GM23338 (cell line): Measurements from ENCODE around the gene AGAP1.

Source experiments
- CREB1 ChIP-seq: fragments of 250-450 bp; sonication (Bioruptor Pico); IDR thresholded peaks from 2 replicates; pipeline ENCODE4 v1.5.0; 2020; ENCODE audit warnings: low read depth, mild to moderate bottlenecking, moderate library complexity
- CTCF ChIP-seq, 2 experiments: fragments of 200-600 bp in 1 of 2; sonication (generic) in 1 of 2; conservative IDR thresholded peaks; 2 replicates each; pipeline versions ENCODE4 v1.5.1 to v1.6.1; 2016 to 2017; ENCODE audit warnings: antibody characterized with exemption in 2 of 2, low read depth in 2 of 2, mild to moderate bottlenecking in 2 of 2, moderate library complexity in 1 of 2
- ETS1 ChIP-seq: IDR thresholded peaks from 2 replicates; pipeline ENCODE4 v1.6.1; 2016; ENCODE audit warnings: antibody characterized with exemption
- EZH2 ChIP-seq: fragments of 200-600 bp; sonication (generic); IDR thresholded peaks from one replicate; pipeline ENCODE4 v1.8.0; 2017; ENCODE audit warnings: antibody characterized with exemption, mild to moderate bottlenecking, low read depth; ENCODE audit not compliant: unreplicated experiment
- EZH2phosphoT487 ChIP-seq: fragments of 200-600 bp; sonication (generic); IDR thresholded peaks from one replicate; pipeline ENCODE4 v1.8.1; 2018; ENCODE audit warnings: antibody characterized with exemption; ENCODE audit not compliant: unreplicated experiment
- JUNB ChIP-seq: IDR thresholded peaks from one replicate; pipeline ENCODE4 v1.6.1; 2016; ENCODE audit warnings: antibody characterized with exemption; ENCODE audit not compliant: unreplicated experiment
- NANOG ChIP-seq: IDR thresholded peaks from 2 replicates; pipeline ENCODE4 v1.6.1; 2016; ENCODE audit warnings: antibody characterized with exemption, borderline replicate concordance
- POLR2AphosphoS5 ChIP-seq: IDR thresholded peaks from 2 replicates; pipeline ENCODE4 v1.6.1; 2016; ENCODE audit warnings: antibody characterized with exemption, low read depth
- REST ChIP-seq: IDR thresholded peaks from one replicate; pipeline ENCODE4 v1.6.1; 2018; ENCODE audit warnings: antibody characterized with exemption; ENCODE audit not compliant: unreplicated experiment
- STAT1 ChIP-seq: IDR thresholded peaks from one replicate; pipeline ENCODE4 v1.6.1; 2016; ENCODE audit warnings: antibody characterized with exemption; ENCODE audit not compliant: unreplicated experiment
- ZNF114 ChIP-seq: fragments of 250-450 bp; sonication (Bioruptor Pico); IDR thresholded peaks from 2 replicates; pipeline ENCODE4 v1.5.0; 2020; ENCODE audit warnings: mild to moderate bottlenecking, moderate library complexity
- ZNF331 ChIP-seq: fragments of 250-450 bp; sonication (Bioruptor Pico); IDR thresholded peaks from 2 replicates; pipeline ENCODE4 v1.5.0; 2020; ENCODE audit warnings: low read depth, mild to moderate bottlenecking, moderate library complexity
- ZNF462 ChIP-seq: fragments of 250-450 bp; sonication (Bioruptor Pico); IDR thresholded peaks from 2 replicates; pipeline ENCODE4 v1.5.0; 2020; ENCODE audit warnings: mild to moderate bottlenecking, moderate library complexity

GRCh38 chr2:235554385-235554784 lies 60.5 kb downstream of the AGAP1 start:
- TF ChIP-seq CTCF (conservative IDR thresholded peaks at IDR 0.05; ENCODE audit: low read depth in 2 of 2) (no peak), POLR2AphosphoS5 (no peak), REST (no peak), EZH2phosphoT487 (no peak), CREB1 (no peak), ZNF331 (CRISPR knock-in tag) (no peak), ZNF462 (no peak), ETS1 (no peak), STAT1 (no peak), EZH2 (no peak), JUNB (no peak), ZNF114 (CRISPR knock-in tag) (no peak), NANOG (no peak)
